HepG2 (cell line): ENCODE measurements around the gene SLC26A5. TPM values are rescaled to one million over a fixed set of nuclear protein-coding genes. Genes with fewer than 3 reads are reported as not detected.

ENCODE experiments used
- ARNT ChIP-seq: fragments of 450-650 bp; IDR thresholded peaks from 2 replicates; pipeline ENCODE4 v1.6.1; 2017
- polyA plus RNA-seq, 8 experiments: library from polyadenylated mRNA; depleted of rRNA in 3 of 8; stranded (reverse) in 7 of 8; unstranded in 1 of 8; fragments of >200 nt; fragmentation: Illumina TruSeq in 4 of 8; extraction: Trizol in 4 of 8; gene quantifications; 2 replicates each; pipeline versions ENCODE4 v1.2.1 to v1.2.3, GENCODE V29; 2011 to 2016; ENCODE audit warnings: low read depth in 4 of 8, missing spikeins in 1 of 8, mixed read lengths in 1 of 8; ENCODE audit not compliant: insufficient read depth in 1 of 8
- total RNA-seq, 5 experiments: library from RNA; depleted of rRNA; stranded (reverse); fragments of >200 nt; fragmentation: Illumina TruSeq; extraction: Trizol; gene quantifications; 2 replicates each; pipeline ENCODE4 v1.2.3, GENCODE V29; 2016; ENCODE audit warnings: low read depth in 1 of 5
- TF ChIP-seq, protein P1 (sequence below): sonication (generic); formaldehyde crosslinking; IDR thresholded peaks from one replicate; pipeline ENCODE4 v1.5.1; 2020; ENCODE audit warnings: mild to moderate bottlenecking, missing genetic modification reagents; ENCODE audit errors: not compliant biosample characterization
- TF ChIP-seq, protein P2 (sequence below): sonication (generic); formaldehyde crosslinking; IDR thresholded peaks from 2 replicates; pipeline ENCODE4 v1.4.0; 2020; ENCODE audit warnings: low read depth, missing genetic modification reagents

The SLC26A5 gene
- total and polyA plus RNA-seq, 2 of the 13 experiments (the other 11 are each of a cell fraction or from before 2014, with no cell fraction given): 0.08 to 0.11 TPM

GRCh38 chr7:103396471-103396870, 49.5 kb downstream of the SLC26A5 start (continued):
- TF ChIP-seq, protein P1, sequence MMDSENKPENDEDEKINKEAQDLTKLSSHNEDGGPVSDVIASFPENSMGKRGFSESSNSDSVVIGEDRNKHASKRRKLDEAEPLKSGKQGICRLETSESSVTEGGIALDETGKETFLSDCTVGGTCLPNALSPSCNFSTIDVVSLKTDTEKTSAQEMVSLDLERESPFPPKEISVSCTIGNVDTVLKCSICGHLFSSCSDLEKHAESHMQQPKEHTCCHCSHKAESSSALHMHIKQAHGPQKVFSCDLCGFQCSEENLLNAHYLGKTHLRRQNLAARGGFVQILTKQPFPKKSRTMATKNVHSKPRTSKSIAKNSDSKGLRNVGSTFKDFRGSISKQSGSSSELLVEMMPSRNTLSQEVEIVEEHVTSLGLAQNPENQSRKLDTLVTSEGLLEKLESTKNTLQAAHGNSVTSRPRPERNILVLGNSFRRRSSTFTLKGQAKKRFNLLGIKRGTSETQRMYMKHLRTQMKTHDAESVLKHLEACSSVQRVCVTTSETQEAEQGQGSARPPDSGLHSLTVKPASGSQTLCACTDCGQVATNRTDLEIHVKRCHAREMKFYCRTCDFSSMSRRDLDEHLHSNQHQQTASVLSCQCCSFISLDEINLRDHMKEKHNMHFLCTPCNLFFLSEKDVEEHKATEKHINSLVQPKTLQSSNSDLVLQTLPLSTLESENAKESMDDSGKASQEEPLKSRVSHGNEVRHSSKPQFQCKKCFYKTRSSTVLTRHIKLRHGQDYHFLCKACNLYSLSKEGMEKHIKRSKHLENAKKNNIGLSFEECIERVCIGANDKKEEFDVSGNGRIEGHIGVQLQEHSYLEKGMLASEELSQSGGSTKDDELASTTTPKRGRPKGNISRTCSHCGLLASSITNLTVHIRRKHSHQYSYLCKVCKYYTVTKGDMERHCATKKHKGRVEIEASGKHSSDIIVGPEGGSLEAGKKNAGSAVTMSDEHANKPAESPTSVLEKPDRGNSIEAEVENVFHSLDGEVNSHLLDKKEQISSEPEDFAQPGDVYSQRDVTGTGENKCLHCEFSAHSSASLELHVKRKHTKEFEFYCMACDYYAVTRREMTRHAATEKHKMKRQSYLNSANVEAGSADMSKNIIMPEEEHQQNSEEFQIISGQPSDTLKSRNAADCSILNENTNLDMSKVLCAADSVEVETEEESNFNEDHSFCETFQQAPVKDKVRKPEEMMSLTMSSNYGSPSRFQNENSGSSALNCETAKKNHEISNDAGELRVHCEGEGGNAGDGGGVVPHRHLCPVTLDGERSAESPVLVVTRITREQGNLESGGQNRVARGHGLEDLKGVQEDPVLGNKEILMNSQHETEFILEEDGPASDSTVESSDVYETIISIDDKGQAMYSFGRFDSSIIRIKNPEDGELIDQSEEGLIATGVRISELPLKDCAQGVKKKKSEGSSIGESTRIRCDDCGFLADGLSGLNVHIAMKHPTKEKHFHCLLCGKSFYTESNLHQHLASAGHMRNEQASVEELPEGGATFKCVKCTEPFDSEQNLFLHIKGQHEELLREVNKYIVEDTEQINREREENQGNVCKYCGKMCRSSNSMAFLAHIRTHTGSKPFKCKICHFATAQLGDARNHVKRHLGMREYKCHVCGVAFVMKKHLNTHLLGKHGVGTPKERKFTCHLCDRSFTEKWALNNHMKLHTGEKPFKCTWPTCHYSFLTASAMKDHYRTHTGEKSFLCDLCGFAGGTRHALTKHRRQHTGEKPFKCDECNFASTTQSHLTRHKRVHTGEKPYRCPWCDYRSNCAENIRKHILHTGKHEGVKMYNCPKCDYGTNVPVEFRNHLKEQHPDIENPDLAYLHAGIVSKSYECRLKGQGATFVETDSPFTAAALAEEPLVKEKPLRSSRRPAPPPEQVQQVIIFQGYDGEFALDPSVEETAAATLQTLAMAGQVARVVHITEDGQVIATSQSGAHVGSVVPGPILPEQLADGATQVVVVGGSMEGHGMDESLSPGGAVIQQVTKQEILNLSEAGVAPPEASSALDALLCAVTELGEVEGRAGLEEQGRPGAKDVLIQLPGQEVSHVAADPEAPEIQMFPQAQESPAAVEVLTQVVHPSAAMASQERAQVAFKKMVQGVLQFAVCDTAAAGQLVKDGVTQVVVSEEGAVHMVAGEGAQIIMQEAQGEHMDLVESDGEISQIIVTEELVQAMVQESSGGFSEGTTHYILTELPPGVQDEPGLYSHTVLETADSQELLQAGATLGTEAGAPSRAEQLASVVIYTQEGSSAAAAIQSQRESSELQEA: no peak
- no peak for TF ChIP-seq ARNT
- TF ChIP-seq, protein P2, sequence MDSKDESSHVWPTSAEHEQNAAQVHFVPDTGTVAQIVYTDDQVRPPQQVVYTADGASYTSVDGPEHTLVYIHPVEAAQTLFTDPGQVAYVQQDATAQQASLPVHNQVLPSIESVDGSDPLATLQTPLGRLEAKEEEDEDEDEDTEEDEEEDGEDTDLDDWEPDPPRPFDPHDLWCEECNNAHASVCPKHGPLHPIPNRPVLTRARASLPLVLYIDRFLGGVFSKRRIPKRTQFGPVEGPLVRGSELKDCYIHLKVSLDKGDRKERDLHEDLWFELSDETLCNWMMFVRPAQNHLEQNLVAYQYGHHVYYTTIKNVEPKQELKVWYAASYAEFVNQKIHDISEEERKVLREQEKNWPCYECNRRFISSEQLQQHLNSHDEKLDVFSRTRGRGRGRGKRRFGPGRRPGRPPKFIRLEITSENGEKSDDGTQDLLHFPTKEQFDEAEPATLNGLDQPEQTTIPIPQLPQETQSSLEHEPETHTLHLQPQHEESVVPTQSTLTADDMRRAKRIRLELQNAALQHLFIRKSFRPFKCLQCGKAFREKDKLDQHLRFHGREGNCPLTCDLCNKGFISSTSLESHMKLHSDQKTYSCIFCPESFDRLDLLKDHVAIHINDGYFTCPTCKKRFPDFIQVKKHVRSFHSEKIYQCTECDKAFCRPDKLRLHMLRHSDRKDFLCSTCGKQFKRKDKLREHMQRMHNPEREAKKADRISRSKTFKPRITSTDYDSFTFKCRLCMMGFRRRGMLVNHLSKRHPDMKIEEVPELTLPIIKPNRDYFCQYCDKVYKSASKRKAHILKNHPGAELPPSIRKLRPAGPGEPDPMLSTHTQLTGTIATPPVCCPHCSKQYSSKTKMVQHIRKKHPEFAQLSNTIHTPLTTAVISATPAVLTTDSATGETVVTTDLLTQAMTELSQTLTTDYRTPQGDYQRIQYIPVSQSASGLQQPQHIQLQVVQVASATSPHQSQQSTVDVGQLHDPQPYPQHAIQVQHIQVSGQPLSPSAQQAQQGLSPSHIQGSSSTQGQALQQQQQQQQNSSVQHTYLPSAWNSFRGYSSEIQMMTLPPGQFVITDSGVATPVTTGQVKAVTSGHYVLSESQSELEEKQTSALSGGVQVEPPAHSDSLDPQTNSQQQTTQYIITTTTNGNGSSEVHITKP: no peak
